Keratinocyte (primary cell): ENCODE data around the gene AHRR. TPM values are rescaled to one million over a fixed set of nuclear protein-coding genes. Genes with fewer than 3 reads are reported as not detected.

Experiments used
- DNase-seq: peaks from one replicate; pipeline ENCODE4 v3.0.0-alpha.2; 2011; ENCODE audit warnings: low read depth, missing footprints, low spot score
- FAIRE-seq: peaks from 2 replicates; lab custom pipeline; 2011; peaks lifted over from hg19 to GRCh38; lab: Jason Lieb, UNC
- H2AFZ ChIP-seq: 2 replicates; pipeline ENCODE4 v1.6.0; 2012; ENCODE audit warnings: low read length, control low read depth, inconsistent platforms; ENCODE audit not compliant: control insufficient read depth
- H3K27ac ChIP-seq: 2 replicates; pipeline ENCODE4 v1.5.1; 2011; ENCODE audit warnings: low read length; ENCODE audit not compliant: control insufficient read depth, insufficient read depth
- H3K27me3 ChIP-seq: 3 replicates; pipeline ENCODE4 v1.6.0; 2011; ENCODE audit warnings: low read length; ENCODE audit not compliant: control insufficient read depth, insufficient read depth; ENCODE audit errors: extremely low read depth
- H3K36me3 ChIP-seq, 2 experiments: 2 replicates in 1 of 2; 3 replicates in 1 of 2; pipeline ENCODE4 v1.5.1; 2011; ENCODE audit warnings: low read length in 2 of 2, mild to moderate bottlenecking in 1 of 2; ENCODE audit not compliant: control insufficient read depth in 2 of 2, insufficient read depth in 2 of 2; ENCODE audit errors: extremely low read depth in 1 of 2
- H3K4me1 ChIP-seq: 3 replicates; pipeline ENCODE4 v1.5.1; 2011; ENCODE audit warnings: low read length; ENCODE audit not compliant: control insufficient read depth, insufficient read depth; ENCODE audit errors: extremely low read depth
- H3K4me2 ChIP-seq: 3 replicates; pipeline ENCODE4 v1.6.0; 2011; ENCODE audit warnings: low read depth, low read length; ENCODE audit not compliant: control insufficient read depth, insufficient read depth; ENCODE audit errors: extremely low read depth
- H3K4me3 ChIP-seq, 3 experiments: fragments of 200-600 bp in 1 of 3; sonication (generic) in 1 of 3; 2 replicates in 2 of 3; 3 replicates in 1 of 3; pipeline ENCODE4 v1.5.1; 2011 to 2016; ENCODE audit warnings: low read length in 3 of 3, mild to moderate bottlenecking in 3 of 3, control low read depth in 2 of 3, inconsistent platforms in 1 of 3, low read depth in 1 of 3, mixed read lengths in 1 of 3, mixed run types in 1 of 3, moderate library complexity in 1 of 3; ENCODE audit not compliant: control insufficient read depth in 2 of 3, insufficient read depth in 2 of 3; ENCODE audit errors: extremely low read depth in 1 of 3
- H3K79me2 ChIP-seq: 2 replicates; pipeline ENCODE4 v1.6.0; 2012; ENCODE audit warnings: low read length; ENCODE audit not compliant: control insufficient read depth, insufficient read depth
- H3K9ac ChIP-seq: 3 replicates; pipeline ENCODE4 v1.6.0; 2011; ENCODE audit warnings: low read length; ENCODE audit not compliant: control insufficient read depth, insufficient read depth; ENCODE audit errors: extremely low read depth
- H3K9me1 ChIP-seq: 3 replicates; pipeline ENCODE4 v1.6.0; 2011; ENCODE audit warnings: low read length; ENCODE audit not compliant: control insufficient read depth, insufficient read depth; ENCODE audit errors: extremely low read depth
- H3K9me3 ChIP-seq: 2 replicates; pipeline ENCODE4 v1.5.1; 2012; ENCODE audit warnings: low read depth, low read length; ENCODE audit not compliant: control insufficient read depth
- H4K20me1 ChIP-seq: 3 replicates; pipeline ENCODE4 v1.6.0; 2011; ENCODE audit warnings: low read length; ENCODE audit not compliant: control insufficient read depth, insufficient read depth; ENCODE audit errors: extremely low read depth
- EZH2 ChIP-seq: IDR thresholded peaks from one replicate; pipeline ENCODE4 v1.6.1; 2012; ENCODE audit warnings: inconsistent platforms, mild to moderate bottlenecking, low read length, moderate library complexity
- dilution Hi-C: fragments of 300-500 bp; cut with MboI; formaldehyde crosslinking; loops from one replicate; pipeline ENCODE4 v1.7.0; 2020; ENCODE audit warnings: low sequenced_read_pairs; ENCODE audit not compliant: extremely low pct_ligation_motif_present
- polyA plus RNA-seq, 5 experiments: library from polyadenylated mRNA; depleted of rRNA in 3 of 5; stranded (reverse) in 3 of 5; stranded (forward) in 1 of 5; unstranded in 1 of 5; fragments of >200 nt; gene quantifications; 1 replicate in 1 of 5; 2 replicates in 3 of 5; 3 replicates in 1 of 5; pipeline versions ENCODE4 v1.2.1 to v1.2.3, GENCODE V29; 2011 to 2012; ENCODE audit warnings: missing spikeins in 2 of 5, low read depth in 1 of 5, low replicate concordance in 1 of 5
- TF ChIP-seq, protein P1 (sequence below), 3 experiments: IDR thresholded peaks in 1 of 3; conservative IDR thresholded peaks in 1 of 3; optimal IDR thresholded peaks in 1 of 3; 2 replicates in 2 of 3; 3 replicates in 1 of 3; pipeline versions ENCODE3 to v1.5.1; 2011; ENCODE audit warnings: low read length in 3 of 3, mild to moderate bottlenecking in 3 of 3, moderate library complexity in 2 of 3, control low read depth in 1 of 3, inconsistent platforms in 1 of 3; ENCODE audit not compliant: insufficient read depth in 2 of 3; ENCODE audit errors: extremely low read depth in 1 of 3

Gene AHRR
- polyA plus RNA-seq, 1 donor (not counting 4 experiments of a cell fraction or from before 2014, with no cell fraction given): 0.24 TPM

DNA sequence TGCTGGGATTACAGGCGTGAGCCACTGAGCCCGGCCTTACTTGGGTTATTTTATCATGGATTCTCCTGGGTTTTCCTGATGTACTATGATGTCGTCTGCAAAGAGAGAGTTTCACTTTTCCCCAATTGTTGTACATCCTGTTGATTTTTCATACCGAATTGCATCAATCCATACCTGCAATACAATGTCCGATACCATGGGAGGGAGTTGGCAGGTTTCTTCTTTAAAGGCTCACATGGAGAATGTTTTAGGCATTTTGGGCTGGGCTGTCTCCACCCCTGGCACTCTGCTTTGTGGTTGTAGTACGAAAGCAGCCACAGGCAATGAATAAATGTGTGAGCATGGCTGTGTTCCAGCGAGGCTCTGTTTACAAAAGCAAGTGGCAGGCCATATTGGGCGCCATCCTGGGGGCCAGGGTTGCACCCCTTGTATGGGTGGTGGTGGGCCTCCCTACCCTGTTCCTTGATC is 86.3 kb downstream of the AHRR start:
- Histone ChIP-seq H2AFZ (no peak overlapping the region), H3K9ac (no peak overlapping the region), H3K9me1 (no peaks in the 10 kb centered on the region), H3K79me2 (no peaks in the 10 kb centered on the region), H3K27me3 (no peaks in the 10 kb centered on the region), H3K4me3 (no peak overlapping the region), H3K27ac (no peak overlapping the region), H4K20me1 (no peaks in the 10 kb centered on the region), H3K4me2 (no peak overlapping the region), H3K9me3 (no peaks in the 10 kb centered on the region), H3K4me1 (peaks cover 11% of the 10 kb centered on the region), H3K36me3 (no peaks in the 10 kb centered on the region)
- TF ChIP-seq EZH2: no peak
- TF ChIP-seq, protein P1, sequence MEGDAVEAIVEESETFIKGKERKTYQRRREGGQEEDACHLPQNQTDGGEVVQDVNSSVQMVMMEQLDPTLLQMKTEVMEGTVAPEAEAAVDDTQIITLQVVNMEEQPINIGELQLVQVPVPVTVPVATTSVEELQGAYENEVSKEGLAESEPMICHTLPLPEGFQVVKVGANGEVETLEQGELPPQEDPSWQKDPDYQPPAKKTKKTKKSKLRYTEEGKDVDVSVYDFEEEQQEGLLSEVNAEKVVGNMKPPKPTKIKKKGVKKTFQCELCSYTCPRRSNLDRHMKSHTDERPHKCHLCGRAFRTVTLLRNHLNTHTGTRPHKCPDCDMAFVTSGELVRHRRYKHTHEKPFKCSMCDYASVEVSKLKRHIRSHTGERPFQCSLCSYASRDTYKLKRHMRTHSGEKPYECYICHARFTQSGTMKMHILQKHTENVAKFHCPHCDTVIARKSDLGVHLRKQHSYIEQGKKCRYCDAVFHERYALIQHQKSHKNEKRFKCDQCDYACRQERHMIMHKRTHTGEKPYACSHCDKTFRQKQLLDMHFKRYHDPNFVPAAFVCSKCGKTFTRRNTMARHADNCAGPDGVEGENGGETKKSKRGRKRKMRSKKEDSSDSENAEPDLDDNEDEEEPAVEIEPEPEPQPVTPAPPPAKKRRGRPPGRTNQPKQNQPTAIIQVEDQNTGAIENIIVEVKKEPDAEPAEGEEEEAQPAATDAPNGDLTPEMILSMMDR (optimal IDR thresholded peaks at IDR 0.05 in 1 of 3, IDR thresholded peaks at IDR 0.05 in 1 of 3, conservative IDR thresholded peaks at IDR 0.05 in 1 of 3; ENCODE audit: extremely low read depth in 1 of 3, insufficient read depth in 2 of 3, low read length in 3 of 3): no peak
- no peak for DNase-seq
- dilution Hi-C loops: no loop called here
- FAIRE-seq: no peak

DNA sequence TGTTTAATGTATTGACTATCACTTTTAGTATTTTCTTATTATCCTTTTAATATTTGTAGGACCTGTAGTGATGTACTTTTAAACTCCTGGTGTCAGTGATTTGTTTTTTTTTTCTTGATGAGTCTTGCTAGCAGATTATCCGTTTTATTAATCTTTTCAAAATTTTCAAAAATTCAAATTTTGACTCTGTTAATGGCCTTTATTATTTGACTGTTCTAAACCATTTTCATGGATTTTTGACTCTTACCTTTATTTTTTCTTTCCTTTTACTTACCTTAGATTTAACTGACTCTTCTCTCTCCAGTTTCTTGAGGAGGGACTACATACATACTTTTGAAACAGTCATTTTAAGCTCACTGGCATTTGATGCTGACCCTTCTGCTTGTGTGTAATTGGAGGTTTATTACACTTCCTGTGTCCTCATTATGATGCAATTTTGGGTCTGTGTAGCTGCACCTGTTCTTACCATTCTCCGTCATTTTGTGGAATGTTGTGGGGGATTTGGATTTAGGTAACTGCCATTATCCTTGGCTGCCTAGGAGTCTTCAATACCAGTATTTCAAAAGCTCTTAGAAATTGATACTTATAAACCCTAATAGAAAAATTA is 89.5 kb downstream of the AHRR start:
- TF ChIP-seq, protein P1 (optimal IDR thresholded peaks at IDR 0.05 in 1 of 3, IDR thresholded peaks at IDR 0.05 in 1 of 3, conservative IDR thresholded peaks at IDR 0.05 in 1 of 3; ENCODE audit: extremely low read depth in 1 of 3, insufficient read depth in 2 of 3, low read length in 3 of 3): no peak
- TF ChIP-seq EZH2: no peak
- Histone ChIP-seq H3K4me1 (peaks cover 16% of the 10 kb centered on the region), H3K79me2 (no peaks in the 10 kb centered on the region), H3K9me3 (no peaks in the 10 kb centered on the region), H4K20me1 (no peaks in the 10 kb centered on the region), H3K36me3 (no peaks in the 10 kb centered on the region), H3K4me2 (no peak overlapping the region), H2AFZ (no peak overlapping the region), H3K9ac (no peak overlapping the region), H3K27me3 (no peaks in the 10 kb centered on the region), H3K4me3 (no peak overlapping the region), H3K27ac (no peak overlapping the region), H3K9me1 (no peaks in the 10 kb centered on the region)
- no peak for FAIRE-seq
- dilution Hi-C loops: no loop called here
- DNase-seq: no peak
